Measurements from ENCODE around the gene LGI4.

The LGI4 gene

DNA sequence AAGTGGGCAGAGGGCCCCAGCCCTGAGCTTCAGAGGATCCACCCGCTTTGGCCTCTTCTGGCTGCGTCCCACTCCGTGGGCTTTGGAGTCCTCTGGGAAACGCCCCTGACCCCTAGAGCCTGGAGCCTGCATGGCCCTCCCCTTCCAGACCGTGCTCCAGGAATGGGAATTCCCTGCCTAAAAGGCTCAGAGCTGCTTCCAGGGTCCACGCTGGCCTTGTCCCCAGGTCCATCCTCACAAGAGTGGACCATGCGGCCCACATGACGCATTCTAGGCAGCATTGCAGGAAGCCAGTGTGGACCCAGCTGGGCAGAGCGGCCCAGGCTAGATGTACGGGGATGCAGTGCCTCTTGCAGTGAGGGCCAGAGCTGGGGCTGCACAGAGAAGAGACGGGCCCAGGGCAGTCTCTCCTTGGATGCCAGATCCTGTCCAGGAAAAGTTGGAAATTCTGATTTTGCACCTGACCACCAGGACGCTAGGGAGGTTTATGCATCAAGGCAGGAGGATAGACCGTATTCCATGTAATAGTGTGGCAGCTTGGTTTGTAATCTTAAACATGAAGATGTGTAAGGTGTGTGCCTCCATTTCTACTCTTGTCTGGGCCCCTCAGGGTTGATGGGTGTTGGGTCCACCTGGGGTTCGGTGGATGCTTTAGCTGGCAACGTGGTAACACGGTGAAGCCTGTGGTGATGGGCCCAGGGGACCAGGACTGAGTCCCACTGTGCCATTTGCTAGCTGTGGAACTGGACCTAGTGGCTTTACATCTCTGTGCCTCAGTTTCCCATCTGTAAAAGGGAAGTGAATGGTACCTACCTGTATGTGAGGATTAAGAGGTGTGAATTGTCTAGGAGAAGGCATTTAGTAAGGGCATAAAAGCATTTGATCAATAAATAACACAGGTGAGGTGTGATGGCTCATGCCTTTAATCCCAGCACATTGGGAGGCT lies 34.0 kb downstream of the LGI4 start:
- no peak for DNase-seq (ENCODE audit: low read depth)
- H3K4me3 ChIP-seq (ENCODE audit: low read length): no peak overlapping the region
- TF ChIP-seq, protein P1, sequence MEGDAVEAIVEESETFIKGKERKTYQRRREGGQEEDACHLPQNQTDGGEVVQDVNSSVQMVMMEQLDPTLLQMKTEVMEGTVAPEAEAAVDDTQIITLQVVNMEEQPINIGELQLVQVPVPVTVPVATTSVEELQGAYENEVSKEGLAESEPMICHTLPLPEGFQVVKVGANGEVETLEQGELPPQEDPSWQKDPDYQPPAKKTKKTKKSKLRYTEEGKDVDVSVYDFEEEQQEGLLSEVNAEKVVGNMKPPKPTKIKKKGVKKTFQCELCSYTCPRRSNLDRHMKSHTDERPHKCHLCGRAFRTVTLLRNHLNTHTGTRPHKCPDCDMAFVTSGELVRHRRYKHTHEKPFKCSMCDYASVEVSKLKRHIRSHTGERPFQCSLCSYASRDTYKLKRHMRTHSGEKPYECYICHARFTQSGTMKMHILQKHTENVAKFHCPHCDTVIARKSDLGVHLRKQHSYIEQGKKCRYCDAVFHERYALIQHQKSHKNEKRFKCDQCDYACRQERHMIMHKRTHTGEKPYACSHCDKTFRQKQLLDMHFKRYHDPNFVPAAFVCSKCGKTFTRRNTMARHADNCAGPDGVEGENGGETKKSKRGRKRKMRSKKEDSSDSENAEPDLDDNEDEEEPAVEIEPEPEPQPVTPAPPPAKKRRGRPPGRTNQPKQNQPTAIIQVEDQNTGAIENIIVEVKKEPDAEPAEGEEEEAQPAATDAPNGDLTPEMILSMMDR (conservative IDR thresholded peaks at IDR 0.05; ENCODE audit: low read length): no peak

GRCh38 chr19:35099897-35100275 lies 35.0 kb downstream of the LGI4 start:
- no peak for DNase-seq (ENCODE audit: low read depth)
- TF ChIP-seq, protein P1 (conservative IDR thresholded peaks at IDR 0.05; ENCODE audit: low read length): no peak
- no peak overlapping the region for H3K4me3 ChIP-seq (ENCODE audit: low read length)

GRCh38 chr19:35099155-35099896 lies 35.5 kb downstream of the LGI4 start:
- TF ChIP-seq, protein P1 (conservative IDR thresholded peaks at IDR 0.05; ENCODE audit: low read length): no peak
- no peak overlapping the region for H3K4me3 ChIP-seq (ENCODE audit: low read length)
- no peak for DNase-seq (ENCODE audit: low read depth)

GRCh38 chr19:35098413-35099049 lies 36.3 kb downstream of the LGI4 start:
- H3K4me3 ChIP-seq (ENCODE audit: low read length): no peak overlapping the region
- TF ChIP-seq, protein P1 (conservative IDR thresholded peaks at IDR 0.05; ENCODE audit: low read length): no peak
- DNase-seq (ENCODE audit: low read depth): no peak

GRCh38 chr19:35095667-35096368 lies 39.0 kb downstream of the LGI4 start:
- DNase-seq (ENCODE audit: low read depth): no peak
- no peak overlapping the region for H3K4me3 ChIP-seq (ENCODE audit: low read length)
- TF ChIP-seq, protein P1 (conservative IDR thresholded peaks at IDR 0.05; ENCODE audit: low read length): no peak

- TF ChIP-seq, protein P1 (conservative IDR thresholded peaks at IDR 0.05; ENCODE audit: low read length): no peak
- no peak overlapping the region for H3K4me3 ChIP-seq (ENCODE audit: low read length)
- DNase-seq (ENCODE audit: low read depth): no peak
Measured at GRCh38 chr19:35094656-35095055, 40.2 kb downstream of the LGI4 start.
